GM18526 (cell line): Measurements from ENCODE around the gene PLD1.

Source experiments
- POLR2A ChIP-seq: IDR thresholded peaks from 3 replicates; pipeline ENCODE4 v1.6.1; 2011; ENCODE audit not compliant: insufficient read length; ENCODE audit errors: extremely low read depth

Gene PLD1

GRCh38 chr3:171797265-171797679, 13.0 kb downstream of the PLD1 start:
- TF ChIP-seq POLR2A: no peak

GRCh38 chr3:171796625-171797264, 13.5 kb downstream of the PLD1 start:
- no peak for TF ChIP-seq POLR2A

- TF ChIP-seq POLR2A: no peak
Measured at GRCh38 chr3:171792531-171792930, 17.8 kb downstream of the PLD1 start.

- no peak for TF ChIP-seq POLR2A
Measured at GRCh38 chr3:171791692-171792076, 18.6 kb downstream of the PLD1 start.

- no peak for TF ChIP-seq POLR2A
Measured at GRCh38 chr3:171790898-171791691, 19.2 kb downstream of the PLD1 start.

- no peak for TF ChIP-seq POLR2A
Measured at GRCh38 chr3:171790574-171790897, 19.7 kb downstream of the PLD1 start.

- no peak for TF ChIP-seq POLR2A
Measured at GRCh38 chr3:171789759-171790505, 20.4 kb downstream of the PLD1 start.

- TF ChIP-seq POLR2A: no peak
Measured at GRCh38 chr3:171788546-171789351, 21.5 kb downstream of the PLD1 start.

GRCh38 chr3:171786997-171787396, 23.3 kb downstream of the PLD1 start:
- TF ChIP-seq POLR2A: no peak

- TF ChIP-seq POLR2A: no peak
Measured at GRCh38 chr3:171784937-171785336, 25.3 kb downstream of the PLD1 start.

- no peak for TF ChIP-seq POLR2A
Measured at GRCh38 chr3:171784387-171784786, 25.9 kb downstream of the PLD1 start.

GRCh38 chr3:171783626-171784025, 26.7 kb downstream of the PLD1 start:
- TF ChIP-seq POLR2A: no peak

GRCh38 chr3:171783086-171783485, 27.2 kb downstream of the PLD1 start:
- no peak for TF ChIP-seq POLR2A

GRCh38 chr3:171782617-171783016, 27.7 kb downstream of the PLD1 start:
- no peak for TF ChIP-seq POLR2A

- no peak for TF ChIP-seq POLR2A
Measured at GRCh38 chr3:171781711-171782127, 28.6 kb downstream of the PLD1 start.
